Measurements from ENCODE around the gene ADCK1. TPM values are rescaled to one million over a fixed set of nuclear protein-coding genes. Genes with fewer than 3 reads are reported as not detected.

Gene ADCK1
- total and polyA plus RNA-seq, 2 experiments from 2014 or later: 6.7 to 11.2 TPM

GRCh38 chr14:77864085-77864484 is 64.2 kb downstream of the ADCK1 start:
- Mint-ChIP-seq H3K27ac (no peak overlapping the region), H3K4me1 (no peaks in the 10 kb centered on the region), H3K36me3 (ENCODE audit: low read depth) (peaks cover 4% of the 10 kb centered on the region; the same call in 2 of the 3 replicates), H3K9me3 (no peaks in the 10 kb centered on the region), H3K27me3 (ENCODE audit: insufficient read depth, low read depth, poor library complexity) (peaks cover 6% of the 10 kb centered on the region), H3K4me3 (no peak overlapping the region)
- Histone ChIP-seq H3K27ac (ENCODE audit: low read depth) (no peak overlapping the region), H2AFZ (no peak overlapping the region), H4K20me1 (replicated peaks; ENCODE audit: insufficient read depth) (no peaks in the 10 kb centered on the region), H3K4me3 (no peak overlapping the region), H3F3A (replicated peaks; ENCODE audit: low read depth) (no peaks in the 10 kb centered on the region), H3K36me3 (ENCODE audit: insufficient read depth) (no peaks in the 10 kb centered on the region), H3K79me2 (replicated peaks; ENCODE audit: insufficient read depth) (no peaks in the 10 kb centered on the region), H3K9me2 (ENCODE audit: insufficient read depth) (no peaks in the 10 kb centered on the region), H3K4me2 (no peak overlapping the region), H3K27me3 (ENCODE audit: insufficient read depth) (no peaks in the 10 kb centered on the region), H3K4me1 (ENCODE audit: insufficient read depth) (no peaks in the 10 kb centered on the region)
- TF ChIP-seq JUNB (IDR thresholded peaks at IDR 0.05; ENCODE audit: unreplicated experiment) (no peak), CTCF (conservative IDR thresholded peaks at IDR 0.05; ENCODE audit: low read depth in 2 of 2) (no peak), ZNF331 (CRISPR knock-in tag; IDR thresholded peaks at IDR 0.05; ENCODE audit: low read depth) (no peak), NANOG (IDR thresholded peaks at IDR 0.05; ENCODE audit: borderline replicate concordance) (no peak), POLR2AphosphoS5 (IDR thresholded peaks at IDR 0.05; ENCODE audit: low read depth) (no peak), CREB1 (CRISPR knock-in tag; IDR thresholded peaks at IDR 0.05; ENCODE audit: low read depth) (no peak), STAT1 (IDR thresholded peaks at IDR 0.05; ENCODE audit: unreplicated experiment) (no peak)
- TF ChIP-seq, protein P1, sequence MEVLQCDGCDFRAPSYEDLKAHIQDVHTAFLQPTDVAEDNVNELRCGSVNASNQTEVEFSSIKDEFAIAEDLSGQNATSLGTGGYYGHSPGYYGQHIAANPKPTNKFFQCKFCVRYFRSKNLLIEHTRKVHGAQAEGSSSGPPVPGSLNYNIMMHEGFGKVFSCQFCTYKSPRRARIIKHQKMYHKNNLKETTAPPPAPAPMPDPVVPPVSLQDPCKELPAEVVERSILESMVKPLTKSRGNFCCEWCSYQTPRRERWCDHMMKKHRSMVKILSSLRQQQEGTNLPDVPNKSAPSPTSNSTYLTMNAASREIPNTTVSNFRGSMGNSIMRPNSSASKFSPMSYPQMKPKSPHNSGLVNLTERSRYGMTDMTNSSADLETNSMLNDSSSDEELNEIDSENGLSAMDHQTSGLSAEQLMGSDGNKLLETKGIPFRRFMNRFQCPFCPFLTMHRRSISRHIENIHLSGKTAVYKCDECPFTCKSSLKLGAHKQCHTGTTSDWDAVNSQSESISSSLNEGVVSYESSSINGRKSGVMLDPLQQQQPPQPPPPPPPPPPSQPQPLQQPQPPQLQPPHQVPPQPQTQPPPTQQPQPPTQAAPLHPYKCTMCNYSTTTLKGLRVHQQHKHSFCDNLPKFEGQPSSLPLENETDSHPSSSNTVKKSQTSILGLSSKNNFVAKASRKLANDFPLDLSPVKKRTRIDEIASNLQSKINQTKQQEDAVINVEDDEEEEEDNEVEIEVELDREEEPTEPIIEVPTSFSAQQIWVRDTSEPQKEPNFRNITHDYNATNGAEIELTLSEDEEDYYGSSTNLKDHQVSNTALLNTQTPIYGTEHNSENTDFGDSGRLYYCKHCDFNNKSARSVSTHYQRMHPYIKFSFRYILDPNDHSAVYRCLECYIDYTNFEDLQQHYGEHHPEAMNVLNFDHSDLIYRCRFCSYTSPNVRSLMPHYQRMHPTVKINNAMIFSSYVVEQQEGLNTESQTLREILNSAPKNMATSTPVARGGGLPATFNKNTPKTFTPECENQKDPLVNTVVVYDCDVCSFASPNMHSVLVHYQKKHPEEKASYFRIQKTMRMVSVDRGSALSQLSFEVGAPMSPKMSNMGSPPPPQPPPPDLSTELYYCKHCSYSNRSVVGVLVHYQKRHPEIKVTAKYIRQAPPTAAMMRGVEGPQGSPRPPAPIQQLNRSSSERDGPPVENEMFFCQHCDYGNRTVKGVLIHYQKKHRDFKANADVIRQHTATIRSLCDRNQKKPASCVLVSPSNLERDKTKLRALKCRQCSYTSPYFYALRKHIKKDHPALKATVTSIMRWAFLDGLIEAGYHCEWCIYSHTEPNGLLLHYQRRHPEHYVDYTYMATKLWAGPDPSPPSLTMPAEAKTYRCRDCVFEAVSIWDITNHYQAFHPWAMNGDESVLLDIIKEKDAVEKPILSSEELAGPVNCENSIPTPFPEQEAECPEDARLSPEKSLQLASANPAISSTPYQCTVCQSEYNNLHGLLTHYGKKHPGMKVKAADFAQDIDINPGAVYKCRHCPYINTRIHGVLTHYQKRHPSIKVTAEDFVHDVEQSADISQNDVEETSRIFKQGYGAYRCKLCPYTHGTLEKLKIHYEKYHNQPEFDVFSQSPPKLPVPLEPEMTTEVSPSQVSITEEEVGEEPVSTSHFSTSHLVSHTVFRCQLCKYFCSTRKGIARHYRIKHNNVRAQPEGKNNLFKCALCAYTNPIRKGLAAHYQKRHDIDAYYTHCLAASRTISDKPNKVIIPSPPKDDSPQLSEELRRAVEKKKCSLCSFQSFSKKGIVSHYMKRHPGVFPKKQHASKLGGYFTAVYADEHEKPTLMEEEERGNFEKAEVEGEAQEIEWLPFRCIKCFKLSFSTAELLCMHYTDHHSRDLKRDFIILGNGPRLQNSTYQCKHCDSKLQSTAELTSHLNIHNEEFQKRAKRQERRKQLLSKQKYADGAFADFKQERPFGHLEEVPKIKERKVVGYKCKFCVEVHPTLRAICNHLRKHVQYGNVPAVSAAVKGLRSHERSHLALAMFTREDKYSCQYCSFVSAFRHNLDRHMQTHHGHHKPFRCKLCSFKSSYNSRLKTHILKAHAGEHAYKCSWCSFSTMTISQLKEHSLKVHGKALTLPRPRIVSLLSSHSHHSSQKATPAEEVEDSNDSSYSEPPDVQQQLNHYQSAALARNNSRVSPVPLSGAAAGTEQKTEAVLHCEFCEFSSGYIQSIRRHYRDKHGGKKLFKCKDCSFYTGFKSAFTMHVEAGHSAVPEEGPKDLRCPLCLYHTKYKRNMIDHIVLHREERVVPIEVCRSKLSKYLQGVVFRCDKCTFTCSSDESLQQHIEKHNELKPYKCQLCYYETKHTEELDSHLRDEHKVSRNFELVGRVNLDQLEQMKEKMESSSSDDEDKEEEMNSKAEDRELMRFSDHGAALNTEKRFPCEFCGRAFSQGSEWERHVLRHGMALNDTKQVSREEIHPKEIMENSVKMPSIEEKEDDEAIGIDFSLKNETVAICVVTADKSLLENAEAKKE (CRISPR knock-in tag; IDR thresholded peaks at IDR 0.05): no peak
- DNase-seq (ENCODE audit: low spot score): no peak
- ATAC-seq: no peak
